GM21381 (cell line): ENCODE results near the gene MGAT5B.
"Not testable (repeated sequence)": the region's sequence is repeated elsewhere in the genome, so short reads cannot be mapped to it uniquely, and the experiment has no call there.

Experiments
- ATAC-seq: cut with Tn5 transposase; IDR thresholded peaks from one replicate; pipeline ENCODE4 v1.9.1; 2021; ENCODE audit warnings: mild to moderate bottlenecking, moderate library complexity; ENCODE audit not compliant: unreplicated experiment

MGAT5B gene

GRCh38 chr17:76868176-76868668 is at the start of gene MGAT5B:
TSS of gene MGAT5B (plus strand) at chr17:76868404. CDS start at chr17:76869030, 626 bp downstream.
- peak; percentile 68 for ATAC-seq

GRCh38 chr17:76820039-76820438 is 48.2 kb upstream of the MGAT5B start:
- no peak for ATAC-seq

GRCh38 chr17:76820561-76820960 is 47.6 kb upstream of the MGAT5B start:
- ATAC-seq: no peak

GRCh38 chr17:76822184-76822778 is 45.9 kb upstream of the MGAT5B start:
- no peak for ATAC-seq

GRCh38 chr17:76824093-76824492 is 44.1 kb upstream of the MGAT5B start:
- ATAC-seq: no peak

GRCh38 chr17:76826330-76827068 is 41.7 kb upstream of the MGAT5B start:
- no peak for ATAC-seq

GRCh38 chr17:76827736-76828135 is 40.5 kb upstream of the MGAT5B start:
- no peak for ATAC-seq

GRCh38 chr17:76830987-76831715 is 37.1 kb upstream of the MGAT5B start:
- ATAC-seq: no peak

GRCh38 chr17:76833034-76833644 is 35.1 kb upstream of the MGAT5B start:
- no peak for ATAC-seq

GRCh38 chr17:76833747-76834146 is 34.5 kb upstream of the MGAT5B start:
- no peak for ATAC-seq

- no peak for ATAC-seq
These were observed 33.3 kb upstream of the MGAT5B start for GRCh38 chr17:76834870-76835269.

- ATAC-seq: no peak
These were observed 27.8 kb upstream of the MGAT5B start for GRCh38 chr17:76840443-76840767.

GRCh38 chr17:76840884-76841775 is 27.1 kb upstream of the MGAT5B start:
- ATAC-seq: no peak

GRCh38 chr17:76841776-76842405 is 26.3 kb upstream of the MGAT5B start:
- ATAC-seq: no peak

GRCh38 chr17:76843068-76843467 is 25.1 kb upstream of the MGAT5B start:
- not testable (repeated sequence) for ATAC-seq

- no peak for ATAC-seq
These were observed 24.3 kb upstream of the MGAT5B start for GRCh38 chr17:76843703-76844484.

GRCh38 chr17:76844485-76844829 is 23.7 kb upstream of the MGAT5B start:
- no peak for ATAC-seq

- ATAC-seq: no peak
These were observed 23.4 kb upstream of the MGAT5B start for GRCh38 chr17:76844846-76845245.

GRCh38 chr17:76845541-76846017 is 22.6 kb upstream of the MGAT5B start:
- no peak for ATAC-seq
